ENCODE results near the gene FAM193A.
"Not testable (repeated sequence)": the region's sequence is repeated elsewhere in the genome, so short reads cannot be mapped to it uniquely, and the experiment has no call there.

FAM193A gene

GRCh38 chr4:2512396-2513135 is 23.9 kb upstream of the FAM193A start:
- DNase-seq (ENCODE audit: low read depth, low spot score): no peak
- no peak overlapping the region for H3K27ac ChIP-seq

- H3K27ac ChIP-seq; DNase-seq (ENCODE audit: low read depth, low spot score): not testable (repeated sequence)
These were observed 22.3 kb upstream of the FAM193A start for GRCh38 chr4:2514193-2514592.

GRCh38 chr4:2514944-2515343 is 21.5 kb upstream of the FAM193A start:
- DNase-seq (ENCODE audit: low read depth, low spot score); H3K27ac ChIP-seq: not testable (repeated sequence)

GRCh38 chr4:2515830-2516550 is 20.5 kb upstream of the FAM193A start:
- H3K27ac ChIP-seq: no peak overlapping the region
- DNase-seq (ENCODE audit: low read depth, low spot score): no peak

- DNase-seq (ENCODE audit: low read depth, low spot score): no peak
- H3K27ac ChIP-seq: no peak overlapping the region
These were observed 19.8 kb upstream of the FAM193A start for GRCh38 chr4:2516635-2517034.

- no peak overlapping the region for H3K27ac ChIP-seq
- no peak for DNase-seq (ENCODE audit: low read depth, low spot score)
These were observed 9.9 kb upstream of the FAM193A start for GRCh38 chr4:2526559-2526958.

- no peak for DNase-seq (ENCODE audit: low read depth, low spot score)
- peak overlapping the region; percentile 83 for H3K27ac ChIP-seq
These were observed 1.5 kb upstream of the FAM193A start for GRCh38 chr4:2534904-2535375.

GRCh38 chr4:2535376-2536192 is 863 bp upstream of the FAM193A start:
- peak overlapping the region; percentile 83 for H3K27ac ChIP-seq
- DNase-seq (ENCODE audit: low read depth, low spot score): no peak

- no peak for DNase-seq (ENCODE audit: low read depth, low spot score)
- H3K27ac ChIP-seq: peak overlapping the region; percentile 83
These were observed 774 bp downstream of the FAM193A start for GRCh38 chr4:2537011-2537830.

- not testable (repeated sequence) for DNase-seq (ENCODE audit: low read depth, low spot score); H3K27ac ChIP-seq
These were observed 7.2 kb downstream of the FAM193A start for GRCh38 chr4:2543580-2544191.

GRCh38 chr4:2545321-2546013 is 9.0 kb downstream of the FAM193A start:
- no peak overlapping the region for H3K27ac ChIP-seq
- DNase-seq (ENCODE audit: low read depth, low spot score): no peak

GRCh38 chr4:2546286-2546823 is 9.9 kb downstream of the FAM193A start:
- DNase-seq (ENCODE audit: low read depth, low spot score): no peak
- no peak overlapping the region for H3K27ac ChIP-seq

GRCh38 chr4:2546961-2547691 is 10.7 kb downstream of the FAM193A start:
- not testable (repeated sequence) for H3K27ac ChIP-seq; DNase-seq (ENCODE audit: low read depth, low spot score)

GRCh38 chr4:2551118-2551517 is 14.7 kb downstream of the FAM193A start:
- no peak overlapping the region for H3K27ac ChIP-seq
- DNase-seq (ENCODE audit: low read depth, low spot score): no peak

GRCh38 chr4:2552806-2553205 is 16.4 kb downstream of the FAM193A start:
- no peak overlapping the region for H3K27ac ChIP-seq
- no peak for DNase-seq (ENCODE audit: low read depth, low spot score)

GRCh38 chr4:2558301-2558700 is 21.9 kb downstream of the FAM193A start:
- DNase-seq (ENCODE audit: low read depth, low spot score): no peak

GRCh38 chr4:2560167-2560566 is 23.7 kb downstream of the FAM193A start:
- H3K27ac ChIP-seq: no peak overlapping the region
- DNase-seq (ENCODE audit: low read depth, low spot score): no peak

More at GRCh38 chr4:2558301-2558700, 21.9 kb downstream of the FAM193A start:
- H3K27ac ChIP-seq: no peak overlapping the region

- no peak overlapping the region for H3K27ac ChIP-seq
- DNase-seq (ENCODE audit: low read depth, low spot score): no peak
These were observed 29.1 kb downstream of the FAM193A start for GRCh38 chr4:2565533-2565932.

Measured in epithelial cell of prostate (primary cell).